ENCODE results near the gene PCDH12.
A peak's percentile ranks its signal among the peaks of the same experiment; 100 is the strongest.

Gene PCDH12

GRCh38 chr5:141920771-141921170, 37.2 kb downstream of the PCDH12 start:
- Histone ChIP-seq H3K9me3 (ENCODE audit: low read length) (no peaks in the 10 kb centered on the region), H3K36me3 (ENCODE audit: insufficient read depth, low read length) (peaks cover 4% of the 10 kb centered on the region), H3K27me3 (ENCODE audit: insufficient read depth, low read length) (peaks cover 4% of the 10 kb centered on the region)

DNA sequence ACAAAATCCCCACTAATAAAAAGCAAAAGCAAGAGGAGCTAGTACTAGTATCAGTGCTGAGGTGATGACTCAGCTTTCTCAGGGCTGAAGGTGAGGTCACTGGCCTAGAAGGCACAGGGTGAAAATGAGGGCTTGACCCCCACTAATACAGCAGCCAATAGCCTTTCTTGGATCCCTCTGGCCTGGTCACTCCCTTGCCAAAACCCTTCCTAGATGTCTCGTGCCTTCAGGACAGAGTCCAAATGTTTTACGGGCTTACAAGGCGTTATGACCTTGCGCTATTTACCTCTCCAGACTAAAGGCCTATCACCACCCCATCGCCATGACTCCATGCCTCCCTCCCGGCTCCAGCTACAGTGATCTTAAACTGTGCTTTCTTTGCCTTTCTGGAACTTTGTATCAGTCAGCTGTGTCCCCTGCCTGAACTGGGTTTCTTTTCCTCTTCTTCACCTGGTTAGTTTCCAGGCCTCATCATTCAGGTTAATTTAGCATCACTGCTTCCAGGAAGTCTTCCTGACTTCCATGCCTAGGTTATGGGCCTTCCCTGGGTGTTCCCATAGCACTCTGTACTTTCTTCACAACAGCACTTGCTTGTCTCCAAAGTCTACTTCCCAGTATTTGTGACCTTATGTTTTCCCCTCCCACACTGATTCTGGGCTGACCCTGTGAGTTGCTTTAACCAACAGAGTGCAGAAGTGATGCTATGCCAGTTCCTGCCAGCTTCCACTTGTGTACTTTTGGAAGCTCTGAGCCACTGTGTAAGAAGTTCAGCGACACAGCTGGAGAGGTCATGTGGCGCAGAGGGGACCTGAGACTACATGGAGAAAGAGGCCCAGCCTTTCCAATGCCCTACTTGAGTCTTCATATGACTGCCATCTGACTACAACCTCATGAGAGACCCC, 38.5 kb downstream of the PCDH12 start:
- H3K27me3 ChIP-seq (ENCODE audit: insufficient read depth, low read length) = peaks cover 6% of the 10 kb centered on the region
- no peak overlapping the region for H3K4me3 ChIP-seq (ENCODE audit: low read length)

More at GRCh38 chr5:141920771-141921170, 37.2 kb downstream of the PCDH12 start:
- H3K4me1 ChIP-seq (ENCODE audit: insufficient read depth, low read length) = peaks cover 13% of the 10 kb centered on the region
- no peak overlapping the region for H2AFZ ChIP-seq (ENCODE audit: low read depth, low read length)
- H3K4me3 ChIP-seq (ENCODE audit: low read length) = no peak overlapping the region

DNA sequence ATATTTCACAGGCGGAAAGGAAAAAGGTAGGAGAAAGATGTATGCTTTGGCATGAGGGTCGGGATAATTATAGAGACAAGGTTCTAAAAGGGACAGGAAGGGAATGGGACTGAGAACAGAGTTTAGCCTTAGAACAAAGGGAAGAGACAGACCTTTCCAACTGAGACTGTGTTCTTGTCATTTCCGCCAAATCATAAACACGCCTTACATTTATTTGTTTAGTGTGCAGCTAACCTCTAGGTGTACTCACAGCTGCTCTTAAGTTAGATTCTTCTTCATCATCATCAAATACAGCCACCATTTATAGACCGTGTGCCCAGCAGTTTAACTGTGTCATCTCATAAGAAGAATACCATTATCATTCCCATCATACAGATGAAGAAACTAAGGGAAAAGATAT, 40.2 kb downstream of the PCDH12 start:
- no peaks in the 10 kb centered on the region for H3K9me3 ChIP-seq (ENCODE audit: low read length)
- H3K27me3 ChIP-seq (ENCODE audit: insufficient read depth, low read length) = peaks cover 6% of the 10 kb centered on the region
- H2AFZ ChIP-seq (ENCODE audit: low read depth, low read length) = no peak overlapping the region
- H3K4me1 ChIP-seq (ENCODE audit: insufficient read depth, low read length) = peaks cover 9% of the 10 kb centered on the region
- no peaks in the 10 kb centered on the region for H3K36me3 ChIP-seq (ENCODE audit: insufficient read depth, low read length)
- no peak overlapping the region for H3K4me3 ChIP-seq (ENCODE audit: low read length)

More for the DNA sequence above, 38.5 kb downstream of the PCDH12 start:
- Histone ChIP-seq H3K9me3 (ENCODE audit: low read length) (no peaks in the 10 kb centered on the region), H3K4me1 (ENCODE audit: insufficient read depth, low read length) (peaks cover 12% of the 10 kb centered on the region), H3K36me3 (ENCODE audit: insufficient read depth, low read length) (no peaks in the 10 kb centered on the region), H2AFZ (ENCODE audit: low read depth, low read length) (no peak overlapping the region)

DNA sequence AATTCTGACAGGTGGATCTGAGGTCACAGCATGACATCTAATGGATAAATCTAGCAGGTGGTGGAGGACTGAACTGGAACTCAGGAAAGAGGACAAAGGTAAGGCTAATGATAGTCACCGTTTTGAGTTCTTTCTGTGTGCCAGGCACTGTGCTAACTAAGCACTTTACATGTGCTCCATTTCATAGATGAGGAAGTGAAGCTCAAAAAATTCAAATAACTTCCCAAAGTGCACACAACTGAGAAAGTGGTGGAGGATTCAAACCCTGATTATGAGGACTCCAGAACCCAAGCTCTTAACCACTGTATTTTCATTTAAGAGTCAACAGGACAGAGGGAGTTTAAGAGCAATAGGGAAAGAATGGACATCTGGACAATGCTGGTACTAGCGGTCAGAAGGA, 41.5 kb downstream of the PCDH12 start:
- Histone ChIP-seq H2AFZ (ENCODE audit: low read depth, low read length) (no peak overlapping the region), H3K4me1 (ENCODE audit: insufficient read depth, low read length) (peaks cover 5% of the 10 kb centered on the region), H3K36me3 (ENCODE audit: insufficient read depth, low read length) (no peaks in the 10 kb centered on the region), H3K27me3 (ENCODE audit: insufficient read depth, low read length) (peaks cover 6% of the 10 kb centered on the region), H3K4me3 (ENCODE audit: low read length) (no peak overlapping the region), H3K9me3 (ENCODE audit: low read length) (no peaks in the 10 kb centered on the region)

DNA sequence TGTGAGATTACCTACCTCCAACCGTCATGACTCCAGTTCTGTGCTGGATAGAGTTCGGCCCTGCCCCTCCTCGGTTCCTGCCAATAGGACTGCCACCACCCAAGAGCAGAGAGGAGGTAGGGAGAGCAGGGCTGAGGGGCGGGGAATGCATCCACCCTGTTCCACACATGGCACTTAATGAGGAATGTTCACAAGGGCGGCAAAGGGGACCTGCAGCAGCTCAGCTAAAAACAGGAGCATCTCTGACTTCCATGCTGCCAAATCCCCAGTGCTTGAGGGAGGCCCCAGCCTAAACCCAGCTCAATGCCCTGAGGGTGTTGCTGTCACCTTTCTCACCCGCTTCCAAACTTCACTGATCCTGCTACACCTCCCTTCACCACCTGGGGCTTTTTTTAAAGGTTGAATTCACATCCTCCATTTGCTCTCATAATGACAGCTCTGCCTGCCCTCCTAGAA, 42.1 kb downstream of the PCDH12 start:
- H3K36me3 ChIP-seq (ENCODE audit: insufficient read depth, low read length) = no peaks in the 10 kb centered on the region
- peaks cover 5% of the 10 kb centered on the region for H3K4me1 ChIP-seq (ENCODE audit: insufficient read depth, low read length)
- H3K4me3 ChIP-seq (ENCODE audit: low read length) = no peak overlapping the region
- H3K27me3 ChIP-seq (ENCODE audit: insufficient read depth, low read length) = peaks cover 6% of the 10 kb centered on the region
- no peaks in the 10 kb centered on the region for H3K9me3 ChIP-seq (ENCODE audit: low read length)
- no peak overlapping the region for H2AFZ ChIP-seq (ENCODE audit: low read depth, low read length)

DNA sequence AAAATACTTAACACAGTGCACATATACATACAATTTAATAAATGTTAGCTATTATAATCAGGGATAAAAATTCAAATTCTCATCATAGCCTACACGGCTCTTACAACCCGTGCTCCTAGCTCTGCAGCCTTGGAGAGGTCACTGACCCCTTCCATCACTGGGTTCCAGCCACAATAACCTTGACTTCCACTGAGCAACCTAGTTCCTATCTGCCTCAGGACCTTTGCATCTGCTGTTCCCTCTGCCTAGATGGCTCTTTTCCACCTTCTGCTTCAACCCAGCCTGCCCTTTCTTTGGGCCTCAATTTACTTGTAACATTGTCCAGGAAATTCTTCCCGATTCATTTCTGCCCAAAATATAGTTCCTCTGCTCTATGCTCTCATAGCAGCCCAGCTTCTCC, 43.2 kb downstream of the PCDH12 start:
- H2AFZ ChIP-seq (ENCODE audit: low read depth, low read length) = no peak overlapping the region
- H3K27me3 ChIP-seq (ENCODE audit: insufficient read depth, low read length) = peaks cover 6% of the 10 kb centered on the region
- no peak overlapping the region for H3K4me3 ChIP-seq (ENCODE audit: low read length)
- peaks cover 5% of the 10 kb centered on the region for H3K4me1 ChIP-seq (ENCODE audit: insufficient read depth, low read length)
- H3K9me3 ChIP-seq (ENCODE audit: low read length) = no peaks in the 10 kb centered on the region
- H3K36me3 ChIP-seq (ENCODE audit: insufficient read depth, low read length) = no peaks in the 10 kb centered on the region

DNA sequence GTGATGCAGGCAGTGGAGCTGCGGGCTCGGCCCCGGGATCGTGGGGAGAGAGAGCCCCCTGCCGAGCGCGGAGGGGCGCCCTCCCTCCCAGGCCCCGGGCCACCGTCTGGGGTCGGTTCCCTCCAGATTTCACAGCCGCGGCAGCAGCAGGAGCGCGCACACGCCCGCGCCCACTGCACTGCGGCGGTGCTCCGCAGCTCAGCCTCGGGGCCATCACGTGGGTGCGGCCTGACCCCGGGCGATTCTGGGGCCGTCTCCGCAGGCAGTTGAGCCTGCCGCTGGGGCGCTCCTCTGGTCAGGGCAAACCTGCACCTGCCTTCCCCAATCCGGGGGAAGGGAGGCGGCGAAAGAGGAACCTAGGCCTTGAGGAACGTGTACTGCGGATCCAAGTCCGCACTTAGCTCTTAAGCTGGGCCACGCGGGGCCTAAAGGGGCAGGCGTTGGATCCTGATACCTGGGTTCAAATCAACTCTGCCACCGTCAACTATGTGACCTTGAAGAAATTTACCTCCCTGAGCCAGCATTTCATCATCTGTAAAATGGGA, 43.7 kb downstream of the PCDH12 start:
- Histone ChIP-seq H3K4me1 (ENCODE audit: insufficient read depth, low read length) (peaks cover 5% of the 10 kb centered on the region), H3K27me3 (ENCODE audit: insufficient read depth, low read length) (peaks cover 6% of the 10 kb centered on the region), H3K4me3 (ENCODE audit: low read length) (no peak overlapping the region), H3K36me3 (ENCODE audit: insufficient read depth, low read length) (no peaks in the 10 kb centered on the region), H2AFZ (ENCODE audit: low read depth, low read length) (peak overlapping the region; percentile 58), H3K9me3 (ENCODE audit: low read length) (no peaks in the 10 kb centered on the region)

DNA sequence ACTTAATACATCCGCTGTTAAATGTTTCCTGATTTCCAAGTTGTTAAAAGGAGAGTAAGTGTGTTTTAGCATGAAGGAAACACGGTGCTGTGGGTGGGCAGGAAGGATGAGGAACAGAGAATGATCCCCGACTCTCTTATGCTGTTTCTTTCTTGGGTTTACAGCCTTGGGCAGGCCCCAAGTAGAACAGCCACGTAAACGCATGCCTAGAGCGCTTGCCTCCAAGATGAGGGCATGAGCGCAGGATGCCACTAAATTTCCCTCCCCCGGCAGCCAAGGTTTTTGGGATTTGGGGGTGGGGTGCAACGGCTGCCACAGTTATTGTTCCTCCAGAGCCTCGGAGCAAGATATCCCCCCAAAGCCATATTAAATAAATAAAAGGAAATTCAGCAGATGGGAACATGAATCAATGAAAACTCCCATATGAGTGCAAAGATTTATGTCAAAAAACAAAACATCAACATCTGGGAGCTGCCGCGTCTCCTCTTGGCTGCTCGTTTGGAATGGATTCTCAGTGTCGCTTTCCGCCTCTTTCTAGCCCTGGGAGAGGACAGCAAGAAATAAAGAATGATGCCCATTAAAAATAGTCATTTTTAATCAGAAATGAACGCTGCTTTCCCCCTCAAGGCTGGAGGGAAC, 44.3 kb downstream of the PCDH12 start:
- H2AFZ ChIP-seq (ENCODE audit: low read depth, low read length) = peak overlapping the region; percentile 58
- no peak overlapping the region for H3K4me3 ChIP-seq (ENCODE audit: low read length)
- peaks cover 6% of the 10 kb centered on the region for H3K27me3 ChIP-seq (ENCODE audit: insufficient read depth, low read length)
- peaks cover 5% of the 10 kb centered on the region for H3K4me1 ChIP-seq (ENCODE audit: insufficient read depth, low read length)
- no peaks in the 10 kb centered on the region for H3K9me3 ChIP-seq (ENCODE audit: low read length)
- H3K36me3 ChIP-seq (ENCODE audit: insufficient read depth, low read length) = no peaks in the 10 kb centered on the region

GRCh38 chr5:141910271-141910673, 47.7 kb downstream of the PCDH12 start:
- H2AFZ ChIP-seq (ENCODE audit: low read depth, low read length) = no peak overlapping the region
- H3K4me1 ChIP-seq (ENCODE audit: insufficient read depth, low read length) = peaks cover 5% of the 10 kb centered on the region

DNA sequence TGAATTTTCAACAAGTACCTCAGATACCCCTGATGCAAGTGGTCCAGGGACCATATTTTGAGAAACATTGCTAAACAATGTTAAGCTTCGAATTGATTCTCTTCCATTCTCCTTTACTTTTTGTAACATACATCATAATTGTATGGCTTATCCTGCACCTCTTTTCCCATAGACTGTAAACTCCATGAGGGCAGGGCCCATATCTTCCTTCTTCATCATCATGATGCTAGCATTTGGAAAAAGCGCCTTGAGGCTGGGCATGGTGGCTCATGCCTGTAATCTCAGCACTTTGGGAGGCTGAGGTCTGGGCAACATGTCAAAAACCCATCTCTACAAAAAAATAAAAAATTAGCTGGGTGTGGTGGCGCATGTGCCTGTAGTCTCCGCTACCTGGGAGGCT, 48.8 kb downstream of the PCDH12 start:
- H3K4me1 ChIP-seq (ENCODE audit: insufficient read depth, low read length) = peaks cover 5% of the 10 kb centered on the region
- no peaks in the 10 kb centered on the region for H3K27me3 ChIP-seq (ENCODE audit: insufficient read depth, low read length)
- H3K9me3 ChIP-seq (ENCODE audit: low read length) = no peaks in the 10 kb centered on the region
- H3K36me3 ChIP-seq (ENCODE audit: insufficient read depth, low read length) = no peaks in the 10 kb centered on the region
- H2AFZ ChIP-seq (ENCODE audit: low read depth, low read length) = no peak overlapping the region
- H3K4me3 ChIP-seq (ENCODE audit: low read length) = no peak overlapping the region

More at GRCh38 chr5:141910271-141910673, 47.7 kb downstream of the PCDH12 start:
- H3K27me3 ChIP-seq (ENCODE audit: insufficient read depth, low read length) = no peaks in the 10 kb centered on the region
- no peaks in the 10 kb centered on the region for H3K9me3 ChIP-seq (ENCODE audit: low read length)
- no peaks in the 10 kb centered on the region for H3K36me3 ChIP-seq (ENCODE audit: insufficient read depth, low read length)
- no peak overlapping the region for H3K4me3 ChIP-seq (ENCODE audit: low read length)

- Histone ChIP-seq H3K9me3 (ENCODE audit: low read length) (no peaks in the 10 kb centered on the region), H3K27me3 (ENCODE audit: insufficient read depth, low read length) (no peaks in the 10 kb centered on the region), H2AFZ (ENCODE audit: low read depth, low read length) (no peak overlapping the region), H3K4me3 (ENCODE audit: low read length) (no peak overlapping the region), H3K36me3 (ENCODE audit: insufficient read depth, low read length) (no peaks in the 10 kb centered on the region), H3K4me1 (ENCODE audit: insufficient read depth, low read length) (peaks cover 1% of the 10 kb centered on the region)
Observed at GRCh38 chr5:141908796-141909195, 49.2 kb downstream of the PCDH12 start.

DNA sequence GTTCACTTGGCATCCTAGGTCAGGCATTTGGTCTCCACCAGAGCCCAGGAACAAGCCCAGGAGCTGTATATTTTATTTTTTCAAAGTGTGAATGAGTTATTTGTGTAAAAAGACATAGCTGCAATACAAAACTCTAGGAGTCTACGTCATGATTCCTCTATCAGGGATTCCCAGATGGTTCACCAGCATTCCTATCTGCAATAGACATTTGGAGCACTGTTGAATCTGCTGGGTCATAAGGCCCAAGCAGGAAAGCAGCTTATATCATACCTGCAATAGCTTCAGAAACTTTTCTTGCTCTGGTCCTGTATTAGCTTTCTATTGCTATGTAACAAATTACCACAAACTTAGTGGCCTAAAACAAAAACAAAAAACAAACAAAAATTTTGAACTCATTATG, 51.0 kb downstream of the PCDH12 start:
- no peaks in the 10 kb centered on the region for H3K27me3 ChIP-seq (ENCODE audit: insufficient read depth, low read length)
- no peak overlapping the region for H2AFZ ChIP-seq (ENCODE audit: low read depth, low read length)
- H3K36me3 ChIP-seq (ENCODE audit: insufficient read depth, low read length) = no peaks in the 10 kb centered on the region
- H3K9me3 ChIP-seq (ENCODE audit: low read length) = no peaks in the 10 kb centered on the region
- H3K4me1 ChIP-seq (ENCODE audit: insufficient read depth, low read length) = no peaks in the 10 kb centered on the region
- H3K4me3 ChIP-seq (ENCODE audit: low read length) = no peak overlapping the region

DNA sequence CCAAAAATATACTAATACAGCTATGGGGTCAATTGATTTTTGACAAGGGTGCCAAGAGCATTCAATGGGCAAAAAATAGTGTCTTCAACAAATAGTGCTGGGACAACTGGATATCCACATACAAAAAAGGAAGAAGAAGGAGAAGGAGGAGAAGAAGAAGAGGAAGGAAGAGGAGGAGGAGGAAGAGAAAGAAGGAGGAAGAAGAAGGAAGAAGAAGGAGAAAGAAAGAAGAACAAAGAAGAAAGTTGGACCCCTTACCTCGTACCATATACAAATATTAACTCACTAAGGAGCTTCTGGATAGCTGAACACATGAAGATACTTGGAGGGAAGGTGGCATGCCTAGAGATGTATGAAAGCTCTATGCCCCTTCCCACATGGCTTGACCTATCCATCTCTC, 51.5 kb downstream of the PCDH12 start:
- Histone ChIP-seq H2AFZ (ENCODE audit: low read depth, low read length) (no peak overlapping the region), H3K36me3 (ENCODE audit: insufficient read depth, low read length) (no peaks in the 10 kb centered on the region), H3K4me3 (ENCODE audit: low read length) (no peak overlapping the region), H3K27me3 (ENCODE audit: insufficient read depth, low read length) (no peaks in the 10 kb centered on the region), H3K9me3 (ENCODE audit: low read length) (no peaks in the 10 kb centered on the region), H3K4me1 (ENCODE audit: insufficient read depth, low read length) (no peaks in the 10 kb centered on the region)

Measured in neuron (in vitro differentiated cells).